GM12865 (cell line): Measurements from ENCODE around the gene RASA1.

Experiments
- DNase-seq: peaks from one replicate; pipeline ENCODE4 v3.0.0; 2010; ENCODE audit warnings: low read depth
- H3K4me3 ChIP-seq: 2 replicates; pipeline ENCODE4 v1.5.1; 2011; ENCODE audit warnings: mild to moderate bottlenecking, low read depth, low read length, control low read depth
- CTCF ChIP-seq: IDR thresholded peaks from 2 replicates; pipeline ENCODE4 v1.5.1; 2011; ENCODE audit warnings: low read length, control low read depth, low read depth, inconsistent platforms; ENCODE audit not compliant: insufficient read depth; ENCODE audit errors: missing control alignments

The RASA1 gene

GRCh38 chr5:87369431-87369830, 101.7 kb downstream of the RASA1 start:
- no peak overlapping the region for H3K4me3 ChIP-seq
- TF ChIP-seq CTCF, result no peak
- DNase-seq, result no peak

- TF ChIP-seq CTCF, result no peak
These were observed 105.0 kb downstream of the RASA1 start for GRCh38 chr5:87372705-87373104.

GRCh38 chr5:87382224-87382623, 114.5 kb downstream of the RASA1 start:
- DNase-seq, result no peak
- TF ChIP-seq CTCF, result no peak

More at GRCh38 chr5:87372705-87373104, 105.0 kb downstream of the RASA1 start:
- no peak overlapping the region for H3K4me3 ChIP-seq
- DNase-seq, result no peak

DNA sequence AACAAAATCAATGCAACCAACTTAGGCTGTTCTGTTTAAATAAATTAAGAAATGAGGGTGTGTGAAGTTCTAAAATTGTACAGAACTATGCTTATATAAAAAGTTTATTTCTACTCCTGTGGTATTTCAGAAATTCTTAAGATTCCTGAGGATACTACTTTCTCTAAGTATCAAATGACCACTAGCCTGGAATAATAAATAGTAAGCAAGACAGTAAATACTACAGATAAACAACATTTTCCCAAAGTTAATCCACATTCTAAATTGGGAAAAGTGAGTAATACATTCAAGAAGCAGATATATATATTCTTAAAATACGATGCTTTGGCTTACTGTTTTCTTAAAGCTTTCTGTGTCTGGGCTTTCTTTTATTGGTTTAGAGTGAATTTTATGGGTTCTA, 115.5 kb downstream of the RASA1 start:
- no peak overlapping the region for H3K4me3 ChIP-seq
- DNase-seq, result no peak
- TF ChIP-seq CTCF, result no peak

More at GRCh38 chr5:87382224-87382623, 114.5 kb downstream of the RASA1 start:
- no peak overlapping the region for H3K4me3 ChIP-seq

DNA sequence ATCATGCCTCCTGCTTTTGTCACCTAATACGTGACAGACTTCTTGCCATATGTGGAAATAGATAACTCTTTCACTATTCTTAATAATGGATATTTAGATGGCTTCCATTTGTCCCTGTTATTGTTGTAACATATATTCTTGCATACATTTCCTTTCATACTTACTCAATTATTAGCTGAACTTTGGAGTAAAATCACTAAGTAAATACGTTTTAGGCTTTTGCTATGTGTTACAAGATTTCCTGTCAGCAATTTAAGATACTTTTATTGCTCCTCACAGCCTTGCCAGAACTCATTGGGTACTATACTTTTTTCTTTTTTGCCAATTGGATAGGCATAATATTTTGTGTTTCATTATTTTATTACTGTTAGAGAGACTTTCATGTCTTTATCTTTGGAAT, 118.1 kb downstream of the RASA1 start:
- no peak for TF ChIP-seq CTCF
- no peak for DNase-seq
- H3K4me3 ChIP-seq, result no peak overlapping the region

GRCh38 chr5:87388129-87388528, 120.4 kb downstream of the RASA1 start:
- no peak for DNase-seq
- no peak overlapping the region for H3K4me3 ChIP-seq
- TF ChIP-seq CTCF, result no peak

DNA sequence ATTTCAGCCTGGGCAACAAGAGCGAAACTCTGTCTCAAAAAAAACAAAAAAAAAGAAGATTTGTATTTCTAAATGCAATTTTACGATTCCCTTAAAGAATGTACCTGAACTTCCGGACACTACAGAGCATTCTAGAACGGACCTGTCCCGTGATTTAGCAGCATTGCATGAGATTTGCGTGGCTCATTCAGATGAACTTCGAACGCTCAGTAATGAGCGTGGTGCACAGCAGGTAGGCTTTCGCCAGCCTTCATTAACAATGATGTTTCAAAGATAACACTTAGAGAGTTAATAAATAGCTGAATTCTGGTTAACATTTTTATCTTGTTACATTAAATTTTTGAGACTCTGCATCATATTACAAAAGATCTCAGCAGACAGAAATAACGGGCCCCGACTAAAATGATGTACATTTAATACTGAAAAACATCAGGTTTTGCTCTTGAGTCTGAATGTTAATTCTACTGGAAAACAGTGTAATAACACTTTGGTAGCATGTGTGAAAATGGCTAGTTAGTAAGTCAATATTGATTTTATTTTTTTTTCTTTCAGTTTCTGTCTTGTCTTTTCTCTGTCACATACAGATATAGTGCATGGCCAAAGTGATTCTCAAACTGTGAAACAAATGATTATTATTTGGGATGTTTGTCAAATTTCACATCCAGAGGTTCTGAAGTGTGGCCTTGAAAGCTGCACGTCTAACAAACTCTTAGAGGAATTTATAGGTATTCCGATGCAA, 121.8 kb downstream of the RASA1 start:
- H3K4me3 ChIP-seq, result no peak overlapping the region
- TF ChIP-seq CTCF, result no peak
- DNase-seq, result no peak
